A673 (cell line): ENCODE measurements around the gene CACNA2D1.

Experiments used
- EZH2 ChIP-seq: fragments of 200-600 bp; sonication (generic); IDR thresholded peaks from 2 replicates; pipeline ENCODE4 v1.6.1; 2017; ENCODE audit warnings: borderline replicate concordance, low read depth, mild to moderate bottlenecking, mixed read lengths, antibody characterized with exemption, low read length; ENCODE audit not compliant: poor library complexity, severe bottlenecking
- TF ChIP-seq, protein P1 (sequence below): fragments of 300-800, 200-600 bp; sonication (generic); conservative IDR thresholded peaks from 2 replicates; pipeline ENCODE4 v1.5.1; 2017; ENCODE audit warnings: low read depth, mild to moderate bottlenecking, antibody characterized with exemption, low read length, moderate library complexity, mixed read lengths

DNA sequence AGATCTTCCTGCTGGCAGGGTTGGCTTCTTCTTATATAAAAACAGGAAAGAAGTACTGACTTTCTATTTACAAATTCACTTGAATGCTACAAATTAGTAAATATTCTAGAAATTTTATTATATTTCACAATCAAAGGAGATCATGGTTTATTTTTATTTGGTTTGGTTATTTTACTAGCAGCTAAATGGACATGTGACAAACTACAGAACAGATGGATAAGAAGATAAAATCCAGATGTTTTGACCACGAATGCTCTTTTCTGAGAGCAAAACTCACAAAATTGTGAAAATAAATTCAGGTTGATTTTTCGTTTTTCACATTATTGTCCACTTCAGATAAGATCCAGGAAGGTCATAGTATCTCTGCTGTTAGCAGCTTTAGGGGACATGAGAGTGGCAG, 55.4 kb downstream of the CACNA2D1 start:
- TF ChIP-seq, protein P1, sequence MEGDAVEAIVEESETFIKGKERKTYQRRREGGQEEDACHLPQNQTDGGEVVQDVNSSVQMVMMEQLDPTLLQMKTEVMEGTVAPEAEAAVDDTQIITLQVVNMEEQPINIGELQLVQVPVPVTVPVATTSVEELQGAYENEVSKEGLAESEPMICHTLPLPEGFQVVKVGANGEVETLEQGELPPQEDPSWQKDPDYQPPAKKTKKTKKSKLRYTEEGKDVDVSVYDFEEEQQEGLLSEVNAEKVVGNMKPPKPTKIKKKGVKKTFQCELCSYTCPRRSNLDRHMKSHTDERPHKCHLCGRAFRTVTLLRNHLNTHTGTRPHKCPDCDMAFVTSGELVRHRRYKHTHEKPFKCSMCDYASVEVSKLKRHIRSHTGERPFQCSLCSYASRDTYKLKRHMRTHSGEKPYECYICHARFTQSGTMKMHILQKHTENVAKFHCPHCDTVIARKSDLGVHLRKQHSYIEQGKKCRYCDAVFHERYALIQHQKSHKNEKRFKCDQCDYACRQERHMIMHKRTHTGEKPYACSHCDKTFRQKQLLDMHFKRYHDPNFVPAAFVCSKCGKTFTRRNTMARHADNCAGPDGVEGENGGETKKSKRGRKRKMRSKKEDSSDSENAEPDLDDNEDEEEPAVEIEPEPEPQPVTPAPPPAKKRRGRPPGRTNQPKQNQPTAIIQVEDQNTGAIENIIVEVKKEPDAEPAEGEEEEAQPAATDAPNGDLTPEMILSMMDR = no peak
- TF ChIP-seq EZH2 = no peak
